Thyroid gland (tissue), 4 donors: ENCODE measurements around the gene GATA3. TPM values are rescaled to one million over a fixed set of nuclear protein-coding genes. Genes with fewer than 3 reads are reported as not detected.

ENCODE experiments used
- DNase-seq, 2 donors: peaks; one replicate each; pipeline ENCODE4 v3.0.0-alpha.2; 2019
- H3K27ac ChIP-seq, 3 donors: fragments of 200-600 bp; sonication (generic); 1 replicate in 2 of 3; 2 replicates in 1 of 3; pipeline ENCODE4 v1.5.1; 2016 to 2019; ENCODE audit warnings: mild to moderate bottlenecking in 1 of 3, moderate library complexity in 1 of 3
- H3K27me3 ChIP-seq: fragments of 200-600 bp; sonication (generic); one replicate; pipeline ENCODE4 v1.5.1; 2019
- H3K36me3 ChIP-seq, 2 donors: fragments of 200-600 bp; sonication (generic); one replicate each; pipeline ENCODE4 v1.5.1; 2016 to 2019
- H3K4me1 ChIP-seq, 2 donors: fragments of 200-600 bp; sonication (generic); one replicate each; pipeline ENCODE4 v1.5.1; 2017 to 2019
- H3K4me3 ChIP-seq, 3 donors: fragments of 200-600 bp; sonication (generic); replicated peaks in 1 of 3; 1 replicate in 2 of 3; 2 replicates in 1 of 3; pipeline ENCODE4 v1.5.1; 2016; ENCODE audit warnings: mild to moderate bottlenecking in 1 of 3
- H3K9me3 ChIP-seq: fragments of 200-600 bp; sonication (generic); one replicate; pipeline ENCODE4 v1.5.1; 2017
- CTCF ChIP-seq, 6 experiments: fragments of 200-600 bp in 3 of 6; fragments of 450-650 bp in 3 of 6; sonication (generic) in 3 of 6; IDR thresholded peaks; one replicate each; pipeline ENCODE4 v1.5.1; 2016 to 2019; ENCODE audit warnings: antibody characterized with exemption in 6 of 6, mild to moderate bottlenecking in 2 of 6, inconsistent platforms in 1 of 6, moderate library complexity in 1 of 6
- POLR2A ChIP-seq, 2 donors: fragments of 450-650 bp; IDR thresholded peaks; one replicate each; pipeline ENCODE4 v1.6.1; 2017; ENCODE audit warnings: antibody characterized with exemption in 2 of 2, mild to moderate bottlenecking in 2 of 2, moderate library complexity in 1 of 2
- WGBS, 2 donors: methylation state at CpG; one replicate each; pipeline ENCODE4 v1.1.5; 2017; 5-methylcytosine and 5-hydroxymethylcytosine counted together
- intact Hi-C: fragments of 100-400 bp; cut with DNase I; formaldehyde crosslinking; loops from one replicate; pipeline ENCODE4 v1.15.1; 2023
- total RNA-seq, 4 donors: library from RNA; depleted of rRNA; stranded (reverse); fragments of >200 nt; gene quantifications; one replicate each; pipeline ENCODE4 v1.2.3, GENCODE V29; 2016

GATA3 gene
- total RNA-seq, 4 donors from 2014 or later = 1.1 to 3.8 (median 1.9) TPM

- H3K27me3 ChIP-seq = peaks cover 66% of the 10 kb centered on the region
- no peak overlapping the region for H3K27ac ChIP-seq
- intact Hi-C loops = no loop called here
- H3K9me3 ChIP-seq = no peaks in the 10 kb centered on the region
- DNase-seq = no peak
- 5 to 6% methylated on average over 28 to 47 of the region's 47 CpGs for WGBS, 2 donors
- TF ChIP-seq POLR2A (IDR thresholded peaks at IDR 0.05) (no peak), CTCF (IDR thresholded peaks at IDR 0.05) (no peak)
- peaks cover 15 to 36% of the 10 kb centered on the region in 2 donors for H3K4me1 ChIP-seq
- no peak overlapping the region for H3K4me3 ChIP-seq
- H3K36me3 ChIP-seq = no peaks in the 10 kb centered on the region
Observed at GRCh38 chr10:8035641-8036470, 18.6 kb upstream of the GATA3 start.

- H3K36me3 ChIP-seq = no peaks in the 10 kb centered on the region
- intact Hi-C loops = no loop called here
- 10 to 17% methylated on average over 18 of the region's 18 CpGs for WGBS, 2 donors
- TF ChIP-seq CTCF (IDR thresholded peaks at IDR 0.05) = no peak
- TF ChIP-seq POLR2A (IDR thresholded peaks at IDR 0.05) = no peak
- peaks cover 72% of the 10 kb centered on the region for H3K27me3 ChIP-seq
- no peaks in the 10 kb centered on the region for H3K9me3 ChIP-seq
- H3K27ac ChIP-seq = no peak overlapping the region
- peaks cover 15 to 36% of the 10 kb centered on the region in 2 donors for H3K4me1 ChIP-seq
- no peak overlapping the region for H3K4me3 ChIP-seq
- no peak for DNase-seq
Observed at GRCh38 chr10:8036506-8037198, 17.8 kb upstream of the GATA3 start.

- H3K27ac ChIP-seq = no peak overlapping the region
- intact Hi-C loops = no loop called here
- 7 to 9% methylated on average over 32 of the region's 32 CpGs for WGBS, 2 donors
- peaks cover 72% of the 10 kb centered on the region for H3K27me3 ChIP-seq
- no peak for DNase-seq
- H3K9me3 ChIP-seq = no peaks in the 10 kb centered on the region
- H3K4me3 ChIP-seq = no peak overlapping the region
- no peak for TF ChIP-seq POLR2A (IDR thresholded peaks at IDR 0.05)
- no peak for TF ChIP-seq CTCF (IDR thresholded peaks at IDR 0.05)
- peaks cover 15 to 36% of the 10 kb centered on the region in 2 donors for H3K4me1 ChIP-seq
- H3K36me3 ChIP-seq = no peaks in the 10 kb centered on the region
Observed at GRCh38 chr10:8037199-8037801, 17.2 kb upstream of the GATA3 start.

GRCh38 chr10:8037941-8038894 is 16.3 kb upstream of the GATA3 start:
- WGBS, 2 donors = 12 to 15% methylated on average over 22 of the region's 22 CpGs
- no peak for TF ChIP-seq POLR2A (IDR thresholded peaks at IDR 0.05)
- TF ChIP-seq CTCF (IDR thresholded peaks at IDR 0.05) = no peak
- Histone ChIP-seq H3K9me3 (no peaks in the 10 kb centered on the region), H3K27me3 (peaks cover 80% of the 10 kb centered on the region), H3K4me1 (peaks cover 15 to 39% of the 10 kb centered on the region in 2 donors), H3K27ac (no peak overlapping the region), H3K36me3 (no peaks in the 10 kb centered on the region), H3K4me3 (no peak overlapping the region)
- DNase-seq = no peak
- intact Hi-C loops = no loop called here
